Endometrial microvascular endothelial cells (primary cell): ENCODE data around the gene SNX7. TPM values are rescaled to one million over a fixed set of nuclear protein-coding genes. Genes with fewer than 3 reads are reported as not detected.

Experiments
- in situ Hi-C: cut with HindIII; loops from 2 replicates; pipeline ENCODE4 v1.10.0; 2017; ENCODE audit warnings: low sequenced_read_pairs, low pct_unique_long_range_greater_than_20kb; ENCODE audit errors: inconsistent ontology term
- total RNA-seq: library from RNA; depleted of rRNA; stranded (reverse); fragments of >200 nt; gene quantifications from one replicate; pipeline ENCODE4 v1.2.3, GENCODE V29; 2015; ENCODE audit errors: inconsistent ontology term

Gene SNX7
- 43.8 TPM for total RNA-seq

GRCh38 chr1:98661544-98662355 lies at the start of gene SNX7:
Gene SNX7 (plus strand): TSS chr1:98661721. CDS start chr1:98661732, 11 bp downstream.
- in situ Hi-C loops, result no loop called here

GRCh38 chr1:98637316-98637715 lies 24.2 kb upstream of the SNX7 start:
- in situ Hi-C loops, result no loop called here

GRCh38 chr1:98638185-98638584 lies 23.3 kb upstream of the SNX7 start:
- in situ Hi-C loops, result no loop called here

GRCh38 chr1:98644510-98644909 lies 17.0 kb upstream of the SNX7 start:
- in situ Hi-C loops, result no loop called here

GRCh38 chr1:98651116-98651632 lies 10.3 kb upstream of the SNX7 start:
- in situ Hi-C loops, result no loop called here

- in situ Hi-C loops, result no loop called here
Observed at GRCh38 chr1:98653123-98653522, 8.4 kb upstream of the SNX7 start.

GRCh38 chr1:98659879-98660278 lies 1.6 kb upstream of the SNX7 start:
- in situ Hi-C loops, result no loop called here

GRCh38 chr1:98660940-98661543 lies 479 bp upstream of the SNX7 start:
- in situ Hi-C loops, result no loop called here

- in situ Hi-C loops, result no loop called here
Observed at GRCh38 chr1:98662356-98662670, 792 bp downstream of the SNX7 start.

- in situ Hi-C loops, result no loop called here
Observed at GRCh38 chr1:98668733-98669132, 7.2 kb downstream of the SNX7 start.

GRCh38 chr1:98669355-98670296 lies 8.1 kb downstream of the SNX7 start:
- in situ Hi-C loops, result no loop called here

- in situ Hi-C loops, result no loop called here
Observed at GRCh38 chr1:98672189-98672588, 10.7 kb downstream of the SNX7 start.

GRCh38 chr1:98674075-98674781 lies 12.7 kb downstream of the SNX7 start:
- in situ Hi-C loops, result no loop called here

GRCh38 chr1:98675282-98675681 lies 13.8 kb downstream of the SNX7 start:
- in situ Hi-C loops, result no loop called here

- in situ Hi-C loops, result no loop called here
Observed at GRCh38 chr1:98677288-98677687, 15.8 kb downstream of the SNX7 start.

- in situ Hi-C loops, result no loop called here
Observed at GRCh38 chr1:98681812-98682211, 20.3 kb downstream of the SNX7 start.

- in situ Hi-C loops, result no loop called here
Observed at GRCh38 chr1:98688110-98688739, 26.7 kb downstream of the SNX7 start.

- in situ Hi-C loops, result no loop called here
Observed at GRCh38 chr1:98690576-98690975, 29.1 kb downstream of the SNX7 start.
